ENCODE measurements around the gene RAD51B.

RAD51B gene

DNA sequence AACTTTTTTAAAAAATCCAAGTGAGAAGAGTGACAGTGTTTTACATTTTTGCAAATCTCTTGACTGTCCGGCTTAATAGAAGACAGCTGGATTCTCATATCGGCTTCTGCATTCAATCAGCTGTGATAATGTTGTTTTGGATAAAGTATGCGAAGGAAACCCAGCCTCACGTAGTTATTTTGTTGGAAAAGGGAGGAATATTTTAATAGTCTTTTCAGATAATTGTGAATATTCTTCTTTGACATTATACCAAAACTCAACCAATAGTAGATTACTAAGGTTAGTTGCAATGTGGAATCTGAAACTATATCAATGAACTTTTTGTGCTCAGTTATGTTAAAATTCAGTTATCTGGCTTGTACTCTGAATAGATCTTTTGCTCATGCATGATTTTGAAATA is 696.8 kb downstream of the RAD51B start:
- TF ChIP-seq, protein P1, sequence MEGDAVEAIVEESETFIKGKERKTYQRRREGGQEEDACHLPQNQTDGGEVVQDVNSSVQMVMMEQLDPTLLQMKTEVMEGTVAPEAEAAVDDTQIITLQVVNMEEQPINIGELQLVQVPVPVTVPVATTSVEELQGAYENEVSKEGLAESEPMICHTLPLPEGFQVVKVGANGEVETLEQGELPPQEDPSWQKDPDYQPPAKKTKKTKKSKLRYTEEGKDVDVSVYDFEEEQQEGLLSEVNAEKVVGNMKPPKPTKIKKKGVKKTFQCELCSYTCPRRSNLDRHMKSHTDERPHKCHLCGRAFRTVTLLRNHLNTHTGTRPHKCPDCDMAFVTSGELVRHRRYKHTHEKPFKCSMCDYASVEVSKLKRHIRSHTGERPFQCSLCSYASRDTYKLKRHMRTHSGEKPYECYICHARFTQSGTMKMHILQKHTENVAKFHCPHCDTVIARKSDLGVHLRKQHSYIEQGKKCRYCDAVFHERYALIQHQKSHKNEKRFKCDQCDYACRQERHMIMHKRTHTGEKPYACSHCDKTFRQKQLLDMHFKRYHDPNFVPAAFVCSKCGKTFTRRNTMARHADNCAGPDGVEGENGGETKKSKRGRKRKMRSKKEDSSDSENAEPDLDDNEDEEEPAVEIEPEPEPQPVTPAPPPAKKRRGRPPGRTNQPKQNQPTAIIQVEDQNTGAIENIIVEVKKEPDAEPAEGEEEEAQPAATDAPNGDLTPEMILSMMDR (IDR thresholded peaks at IDR 0.05; ENCODE audit: extremely low read depth, missing control alignments): no peak
- no peak for DNase-seq (ENCODE audit: low spot score)

DNA sequence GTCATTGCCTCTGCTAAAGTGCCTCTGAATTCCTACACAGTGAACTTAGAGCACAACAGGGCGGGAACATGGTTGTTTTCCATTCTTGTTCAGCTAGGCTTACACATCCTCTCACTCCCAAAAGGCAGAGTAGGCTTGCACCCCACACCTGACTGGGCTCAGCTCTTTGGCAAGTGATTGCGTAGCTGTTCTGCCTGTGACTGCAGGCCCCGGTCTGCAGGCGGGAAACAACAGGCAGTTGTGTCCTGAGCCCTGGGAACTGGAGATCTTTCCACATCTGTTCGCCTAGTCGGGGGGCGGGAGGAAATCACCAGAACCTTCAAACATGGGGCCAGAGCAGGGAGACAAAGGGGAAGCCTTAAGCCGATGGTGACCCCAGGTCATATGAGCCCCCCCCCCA is 698.6 kb downstream of the RAD51B start:
- no peak for DNase-seq (ENCODE audit: low spot score)
- TF ChIP-seq, protein P1 (IDR thresholded peaks at IDR 0.05; ENCODE audit: extremely low read depth, missing control alignments): no peak

DNA sequence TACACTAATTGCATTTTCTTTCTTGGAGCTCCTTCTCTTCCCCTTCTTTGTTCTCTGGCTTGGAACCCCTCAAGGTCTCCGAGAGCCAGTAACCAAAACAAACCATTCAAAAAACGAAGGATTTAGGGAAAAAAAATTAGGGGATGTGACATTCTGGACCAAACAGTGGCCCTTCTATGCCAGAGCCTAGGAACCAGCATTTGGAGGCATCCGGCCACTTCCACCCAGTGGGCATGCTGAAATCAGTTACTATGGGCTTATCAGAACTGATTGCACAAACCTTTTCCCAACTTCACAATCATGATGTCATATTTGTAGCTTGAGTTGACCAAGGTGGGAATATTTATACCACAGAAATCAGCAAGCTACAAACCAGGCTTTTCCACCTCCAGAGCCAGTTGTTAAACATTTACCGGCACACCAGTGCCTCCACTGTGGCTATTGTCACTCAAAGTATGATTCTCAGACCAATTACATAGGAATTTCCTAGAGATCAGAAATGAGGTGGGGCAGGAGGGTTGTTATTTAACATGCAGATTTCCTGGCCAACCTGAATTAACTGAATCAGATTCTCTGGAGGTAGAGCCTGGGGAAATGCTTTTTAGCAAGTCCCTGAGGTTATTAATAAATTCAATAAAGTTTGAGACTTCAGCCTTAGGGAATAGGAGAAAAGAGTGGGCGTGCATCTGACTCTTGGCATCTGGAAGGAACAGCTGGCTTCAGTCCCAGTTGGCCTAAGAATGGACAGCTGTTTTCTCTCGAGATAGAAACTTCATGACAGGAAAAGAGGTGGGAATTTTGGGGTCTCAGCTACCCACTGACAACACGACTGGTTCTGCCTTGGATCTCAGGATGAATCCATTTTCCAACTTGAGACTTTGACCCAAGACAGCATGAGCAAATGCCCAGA is 699.4 kb downstream of the RAD51B start:
- TF ChIP-seq, protein P1 (IDR thresholded peaks at IDR 0.05; ENCODE audit: extremely low read depth, missing control alignments): no peak
- no peak for DNase-seq (ENCODE audit: low spot score)

DNA sequence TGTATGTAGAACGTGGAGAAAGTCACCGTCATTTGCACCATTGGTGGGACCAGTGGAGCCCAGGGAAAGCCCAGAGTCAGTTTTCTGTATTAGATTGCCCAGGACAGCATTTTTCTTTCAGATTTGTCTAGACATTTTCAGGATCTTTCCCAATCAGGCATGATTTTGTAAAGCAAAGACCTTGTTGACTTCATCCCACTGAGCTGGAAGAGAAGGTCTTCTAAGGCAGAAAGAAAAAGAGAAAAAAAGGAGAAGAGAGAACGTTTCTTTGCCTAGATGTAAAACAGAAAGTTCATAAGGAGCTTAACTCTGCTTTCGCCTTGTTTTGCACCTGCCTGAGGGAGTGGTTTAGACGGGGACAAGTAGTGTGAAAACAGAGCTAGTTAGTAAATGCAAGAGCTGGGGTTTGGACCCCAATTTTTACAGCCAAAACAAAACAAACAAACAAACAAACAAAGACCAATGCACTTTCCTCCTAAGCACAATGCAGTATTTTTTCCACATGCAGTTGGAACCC is 700.1 kb downstream of the RAD51B start:
- TF ChIP-seq, protein P1 (IDR thresholded peaks at IDR 0.05; ENCODE audit: extremely low read depth, missing control alignments): no peak

DNA sequence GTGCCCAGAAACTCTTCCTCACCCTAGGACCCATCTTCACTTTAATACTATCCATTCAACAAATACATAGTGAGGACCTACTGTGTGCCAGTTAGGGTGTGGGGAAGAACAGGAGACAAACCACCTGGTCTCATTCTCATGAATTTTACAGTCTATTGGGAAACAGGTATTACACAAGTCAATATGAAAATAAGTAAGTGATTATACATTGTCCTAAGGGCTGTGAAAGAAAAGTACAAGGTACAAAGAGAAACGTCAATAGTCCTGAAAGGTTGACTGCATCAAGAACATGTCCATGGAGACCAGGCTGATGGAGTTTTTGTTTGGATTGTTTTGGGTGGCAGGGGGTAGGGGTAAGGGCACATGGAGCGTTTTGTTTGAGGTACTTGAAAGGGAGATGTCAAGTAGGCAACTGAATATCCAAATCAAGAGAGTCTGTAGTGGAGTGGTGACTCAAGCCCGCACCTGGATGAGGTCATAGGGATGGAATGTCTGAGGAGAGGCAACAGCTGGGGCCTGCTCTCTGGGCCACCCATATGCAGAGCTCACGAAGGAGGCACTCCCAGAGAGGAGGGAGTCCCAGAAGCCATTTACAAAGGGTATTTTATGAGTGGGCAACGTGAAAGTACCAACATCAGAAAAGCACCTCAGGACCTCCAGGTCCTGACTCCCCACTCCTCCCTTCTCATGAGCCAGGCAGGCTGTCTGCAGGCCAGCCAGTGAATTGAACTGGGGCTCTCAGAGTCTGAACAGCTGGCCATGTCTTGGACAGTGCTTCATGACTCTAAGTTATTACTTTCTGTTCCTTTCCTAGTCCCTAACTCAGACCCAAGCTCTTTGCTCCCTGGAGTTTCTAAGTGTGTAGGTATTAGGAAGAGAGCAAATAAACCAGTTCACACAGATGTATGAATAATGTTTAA is 701.3 kb downstream of the RAD51B start:
- no peak for DNase-seq (ENCODE audit: low spot score)
- TF ChIP-seq, protein P1 (IDR thresholded peaks at IDR 0.05; ENCODE audit: extremely low read depth, missing control alignments): no peak

More for the DNA sequence above, 700.1 kb downstream of the RAD51B start:
- peak; percentile 55 for DNase-seq (ENCODE audit: low spot score)

DNA sequence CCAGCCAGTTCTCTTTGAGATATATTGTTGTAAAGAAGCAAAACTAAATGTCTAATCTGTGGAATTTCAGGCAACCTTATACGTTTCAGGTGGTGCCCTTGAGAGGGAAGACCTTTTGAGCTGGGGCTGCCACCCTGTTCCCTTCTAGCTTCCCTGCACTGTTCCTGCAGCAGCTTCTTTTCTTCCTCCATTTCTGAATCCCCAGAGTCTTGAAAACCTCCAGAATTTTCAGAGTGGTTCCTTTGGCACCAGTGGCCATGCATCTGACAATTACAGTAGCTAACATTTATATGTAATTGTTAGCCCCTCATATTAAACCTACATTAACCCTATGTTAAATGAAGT is 702.0 kb downstream of the RAD51B start:
- DNase-seq (ENCODE audit: low spot score): no peak
- TF ChIP-seq, protein P1 (IDR thresholded peaks at IDR 0.05; ENCODE audit: extremely low read depth, missing control alignments): no peak

All from GM20000 (cell line).